Hepatocyte (in vitro differentiated cells): ENCODE measurements around the gene LCMT1. TPM values are rescaled to one million over a fixed set of nuclear protein-coding genes. Genes with fewer than 3 reads are reported as not detected.
"Not testable (repeated sequence)": the region's sequence is repeated elsewhere in the genome, so short reads cannot be mapped to it uniquely, and the experiment has no call there.

Source experiments
- DNase-seq: peaks from one replicate; pipeline ENCODE4 v3.0.0-alpha.2; 2016; ENCODE audit warnings: low spot score
- H2AFZ ChIP-seq: fragments of 200-600 bp; sonication (generic); 2 replicates; pipeline ENCODE4 v1.6.0; 2016; ENCODE audit warnings: antibody characterized with exemption, mild to moderate bottlenecking
- H3K27ac ChIP-seq: fragments of 200-600 bp; sonication (generic); 2 replicates; pipeline ENCODE4 v1.5.1; 2016; ENCODE audit warnings: mild to moderate bottlenecking
- H3K27me3 ChIP-seq: fragments of 200-600 bp; sonication (generic); 2 replicates; pipeline ENCODE4 v1.6.1; 2016
- H3K36me3 ChIP-seq: fragments of 200-600 bp; sonication (generic); replicated peaks from 2 replicates; pipeline ENCODE4 v1.5.1; 2016; ENCODE audit warnings: low read depth; ENCODE audit not compliant: insufficient read depth
- H3K4me1 ChIP-seq: fragments of 200-600 bp; sonication (generic); 2 replicates; pipeline ENCODE4 v1.5.1; 2016; ENCODE audit warnings: mild to moderate bottlenecking, moderate library complexity; ENCODE audit not compliant: insufficient read depth
- H3K4me2 ChIP-seq: fragments of 200-600 bp; sonication (generic); 2 replicates; pipeline ENCODE4 v1.6.0; 2016
- H3K4me3 ChIP-seq: fragments of 200-600 bp; sonication (generic); 2 replicates; pipeline ENCODE4 v1.5.1; 2016; ENCODE audit warnings: mild to moderate bottlenecking
- H3K79me2 ChIP-seq: fragments of 200-600 bp; sonication (generic); 2 replicates; pipeline ENCODE4 v1.6.0; 2017; ENCODE audit warnings: mild to moderate bottlenecking
- H3K9me2 ChIP-seq: fragments of 200-600 bp; sonication (generic); replicated peaks from 2 replicates; pipeline ENCODE4 v1.6.0; 2017; ENCODE audit warnings: mild to moderate bottlenecking; ENCODE audit not compliant: insufficient read depth
- H3K9me3 ChIP-seq: fragments of 200-600 bp; sonication (generic); 2 replicates; pipeline ENCODE4 v1.5.1; 2016; ENCODE audit warnings: low read depth, mild to moderate bottlenecking
- H4K20me1 ChIP-seq: fragments of 200-600 bp; sonication (generic); 2 replicates; pipeline ENCODE4 v1.6.0; 2016; ENCODE audit warnings: mild to moderate bottlenecking; ENCODE audit not compliant: insufficient read depth, poor library complexity, severe bottlenecking
- EZH2 ChIP-seq: fragments of 200-600 bp; sonication (generic); IDR thresholded peaks from 2 replicates; pipeline ENCODE4 v1.6.1; 2016; ENCODE audit warnings: antibody characterized with exemption, mild to moderate bottlenecking, borderline replicate concordance
- EZH2phosphoT487 ChIP-seq: fragments of 200-600 bp; sonication (generic); IDR thresholded peaks from one replicate; pipeline ENCODE4 v1.6.1; 2018; ENCODE audit warnings: antibody characterized with exemption, mild to moderate bottlenecking, low read depth, moderate library complexity; ENCODE audit not compliant: unreplicated experiment, severe bottlenecking
- WGBS: methylation state at CpG from one replicate; pipeline ENCODE4 v1.1.6; 2016; ENCODE audit warnings: low lambda C conversion rate; ENCODE audit errors: missing lambda C conversion rate; 5-methylcytosine and 5-hydroxymethylcytosine counted together
- polyA plus RNA-seq: library from polyadenylated mRNA; unstranded; fragments of >200 nt; fragmentation: Nextera tagmentation; extraction: Ambion mirVana; gene quantifications from 2 replicates; pipeline ENCODE4 v1.2.1, GENCODE V29; 2016
- total RNA-seq: library from RNA; depleted of rRNA; stranded (reverse); fragments of >200 nt; gene quantifications from 2 replicates; pipeline ENCODE4 v1.2.3, GENCODE V29; 2014
- TF ChIP-seq, protein P1 (sequence below): fragments of 200-600 bp; sonication (generic); IDR thresholded peaks from 2 replicates; pipeline ENCODE4 v1.5.1; 2016; ENCODE audit warnings: antibody characterized with exemption, mild to moderate bottlenecking; ENCODE audit not compliant: poor library complexity

Gene LCMT1
- total RNA-seq (30.2 and 33.0 TPM in 2 replicates), polyA plus RNA-seq (34.6 and 47.7 TPM in 2 replicates)

DNA sequence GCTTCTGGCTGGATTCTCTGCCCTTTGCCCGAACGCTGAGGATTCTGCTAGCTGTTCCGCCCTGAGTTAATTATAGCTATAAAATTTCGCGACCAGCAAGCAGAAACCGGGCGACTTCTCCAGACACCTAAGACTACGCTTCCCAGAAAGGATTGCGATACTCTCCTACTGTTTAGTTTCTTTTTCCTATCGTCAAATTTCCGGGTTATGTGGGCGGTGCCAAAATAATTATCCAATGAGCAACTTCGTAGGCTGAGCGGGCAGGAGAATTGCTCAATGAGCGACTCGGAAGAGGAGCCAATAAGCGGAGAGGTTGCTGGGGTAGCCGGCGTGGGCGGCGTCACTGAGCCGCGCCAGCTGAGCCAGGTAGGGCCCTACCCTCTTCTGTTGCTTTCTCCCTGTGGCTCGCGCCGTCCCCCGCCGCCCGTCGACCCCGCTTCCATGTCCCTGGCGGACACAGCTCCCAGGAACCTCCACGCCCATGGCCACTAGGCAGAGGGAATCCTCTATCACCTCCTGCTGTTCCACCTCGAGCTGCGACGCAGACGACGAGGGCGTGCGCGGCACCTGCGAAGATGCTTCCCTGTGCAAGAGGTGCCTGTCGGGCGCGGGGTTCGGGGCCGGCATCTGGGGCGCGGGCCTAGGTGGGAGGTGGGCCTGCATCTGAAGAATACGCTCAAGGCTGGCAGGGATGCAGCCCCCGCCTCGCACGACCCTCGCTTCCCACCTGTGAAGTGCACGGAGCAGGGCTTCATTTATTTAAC lies at the start of gene LCMT1:
LCMT1 (plus strand) TSS at position 340 of the 764 bp plus-strand sequence; CDS start at position 482, 142 bp downstream.
- Histone ChIP-seq H3K9me2 (no peaks in the 10 kb centered on the region), H2AFZ (peak within 1 kb of the TSS; percentile 51), H3K4me3 (peak within 1 kb of the TSS; percentile 35), H3K27ac (peak within 1 kb of the TSS; percentile 76), H3K4me2 (peak within 1 kb of the TSS; percentile 95), H3K79me2 (peaks cover 47% of the 10 kb centered on the region), H3K36me3 (no peaks in the 10 kb centered on the region), H4K20me1 (no peaks in the 10 kb centered on the region), H3K27me3 (no peaks in the 10 kb centered on the region), H3K9me3 (no peaks in the 10 kb centered on the region), H3K4me1 (peaks cover 6% of the 10 kb centered on the region)
- no peak for TF ChIP-seq EZH2phosphoT487
- TF ChIP-seq, protein P1, sequence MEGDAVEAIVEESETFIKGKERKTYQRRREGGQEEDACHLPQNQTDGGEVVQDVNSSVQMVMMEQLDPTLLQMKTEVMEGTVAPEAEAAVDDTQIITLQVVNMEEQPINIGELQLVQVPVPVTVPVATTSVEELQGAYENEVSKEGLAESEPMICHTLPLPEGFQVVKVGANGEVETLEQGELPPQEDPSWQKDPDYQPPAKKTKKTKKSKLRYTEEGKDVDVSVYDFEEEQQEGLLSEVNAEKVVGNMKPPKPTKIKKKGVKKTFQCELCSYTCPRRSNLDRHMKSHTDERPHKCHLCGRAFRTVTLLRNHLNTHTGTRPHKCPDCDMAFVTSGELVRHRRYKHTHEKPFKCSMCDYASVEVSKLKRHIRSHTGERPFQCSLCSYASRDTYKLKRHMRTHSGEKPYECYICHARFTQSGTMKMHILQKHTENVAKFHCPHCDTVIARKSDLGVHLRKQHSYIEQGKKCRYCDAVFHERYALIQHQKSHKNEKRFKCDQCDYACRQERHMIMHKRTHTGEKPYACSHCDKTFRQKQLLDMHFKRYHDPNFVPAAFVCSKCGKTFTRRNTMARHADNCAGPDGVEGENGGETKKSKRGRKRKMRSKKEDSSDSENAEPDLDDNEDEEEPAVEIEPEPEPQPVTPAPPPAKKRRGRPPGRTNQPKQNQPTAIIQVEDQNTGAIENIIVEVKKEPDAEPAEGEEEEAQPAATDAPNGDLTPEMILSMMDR: peak; percentile 10
- WGBS: 1% methylated on average over 51 of the region's 55 CpGs
- peak; percentile 97 for DNase-seq

DNA sequence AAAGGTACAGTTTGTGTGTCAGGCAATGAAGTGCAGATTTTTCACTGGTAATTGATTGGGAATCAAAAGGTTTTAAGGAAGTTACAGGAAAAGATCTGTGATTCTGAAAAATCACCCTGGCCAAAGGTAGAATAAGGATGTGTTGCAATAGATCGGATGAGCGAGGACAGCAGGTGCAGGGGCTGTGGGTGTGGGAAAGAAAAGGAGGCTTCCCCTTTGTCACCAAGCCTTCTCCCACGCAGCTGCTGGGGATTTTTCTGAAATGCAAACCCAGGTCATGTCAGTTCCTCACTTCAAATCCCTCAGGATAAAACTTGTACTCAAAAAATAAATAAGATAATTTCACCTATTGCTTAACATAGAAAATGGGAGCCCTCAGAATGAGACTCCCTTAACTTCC lies 48.4 kb upstream of the LCMT1 start:
- Histone ChIP-seq H3K27ac (no peak overlapping the region), H3K4me2 (no peak overlapping the region), H3K36me3 (no peaks in the 10 kb centered on the region), H3K9me2 (no peaks in the 10 kb centered on the region), H4K20me1 (no peaks in the 10 kb centered on the region), H3K4me3 (no peak overlapping the region), H2AFZ (no peak overlapping the region), H3K9me3 (no peaks in the 10 kb centered on the region), H3K4me1 (no peaks in the 10 kb centered on the region), H3K27me3 (no peaks in the 10 kb centered on the region), H3K79me2 (no peaks in the 10 kb centered on the region)
- no peak for DNase-seq
- TF ChIP-seq, protein P1: no peak
- TF ChIP-seq EZH2: no peak
- 89% methylated on average over 3 of the region's 3 CpGs for WGBS

DNA sequence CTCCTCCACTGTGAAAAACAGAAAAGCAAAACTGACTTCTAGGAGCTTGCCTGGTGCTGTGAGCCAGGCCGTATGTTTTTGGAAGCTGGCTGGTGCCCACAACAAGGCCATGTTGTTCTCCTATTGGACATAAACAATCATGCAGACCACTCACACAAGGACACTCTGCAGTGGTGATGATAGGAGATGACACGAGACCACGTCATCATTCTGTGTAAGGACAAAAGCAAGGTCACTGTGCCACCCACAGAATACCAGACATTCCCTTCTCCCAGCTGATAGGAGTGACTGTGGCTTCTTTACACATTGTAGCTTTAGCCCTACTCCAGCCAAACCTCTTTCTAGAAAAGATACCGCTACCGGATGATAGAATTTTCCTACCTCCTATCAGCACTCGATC lies 47.7 kb upstream of the LCMT1 start:
- Histone ChIP-seq H3K9me2 (no peaks in the 10 kb centered on the region), H4K20me1 (no peaks in the 10 kb centered on the region), H3K4me1 (no peaks in the 10 kb centered on the region), H3K79me2 (no peaks in the 10 kb centered on the region), H3K9me3 (no peaks in the 10 kb centered on the region), H2AFZ (no peak overlapping the region), H3K36me3 (no peaks in the 10 kb centered on the region), H3K4me2 (no peak overlapping the region), H3K27me3 (no peaks in the 10 kb centered on the region), H3K4me3 (no peak overlapping the region), H3K27ac (no peak overlapping the region)
- DNase-seq: no peak
- WGBS: 81% methylated on average over 6 of the region's 6 CpGs
- no peak for TF ChIP-seq EZH2
- TF ChIP-seq, protein P1: no peak
- no peak for TF ChIP-seq EZH2phosphoT487

DNA sequence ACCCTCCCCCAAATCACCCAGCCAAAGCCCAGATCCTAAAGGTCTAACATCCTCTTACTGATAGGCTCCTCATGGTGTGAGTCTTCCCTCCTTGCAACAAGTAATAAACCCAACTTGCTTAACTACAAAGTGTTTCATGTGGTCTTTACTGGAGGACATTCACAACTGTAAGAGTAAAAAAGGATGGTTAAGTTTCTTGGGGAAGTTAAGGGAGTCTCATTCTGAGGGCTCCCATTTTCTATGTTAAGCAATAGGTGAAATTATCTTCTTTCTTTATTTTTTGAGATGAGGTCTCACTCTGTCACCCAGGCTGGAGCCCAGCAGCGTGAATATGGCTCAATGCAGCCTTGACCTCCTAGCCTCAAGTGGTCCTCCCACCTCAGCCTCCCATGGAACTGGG lies 47.3 kb upstream of the LCMT1 start:
- H3K4me3 ChIP-seq, H3K27me3 ChIP-seq, H3K9me2 ChIP-seq, H3K9me3 ChIP-seq, DNase-seq, H3K4me2 ChIP-seq, H3K4me1 ChIP-seq, H3K27ac ChIP-seq, H2AFZ ChIP-seq, H3K36me3 ChIP-seq, H3K79me2 ChIP-seq, H4K20me1 ChIP-seq: not testable (repeated sequence)
- WGBS: 96% methylated on average over 1 of the region's 1 CpG
